Measurements from ENCODE around the gene PIEZO2.
"Not testable (repeated sequence)": the region's sequence is repeated elsewhere in the genome, so short reads cannot be mapped to it uniquely, and the experiment has no call there.

- not testable (repeated sequence) for TF ChIP-seq CTCF (conservative IDR thresholded peaks at IDR 0.05; ENCODE audit: low read length); EZH2phosphoT487 (IDR thresholded peaks at IDR 0.05; ENCODE audit: borderline replicate concordance)
Observed at GRCh38 chr18:10846035-10846434, 303.3 kb downstream of the PIEZO2 start.
